ENCODE measurements around the gene GSE1. TPM values are rescaled to one million over a fixed set of nuclear protein-coding genes. Genes with fewer than 3 reads are reported as not detected.

The GSE1 gene
- total RNA-seq, 1 experiment from 2014 or later, result 90.2 TPM

GRCh38 chr16:85656351-85657266 lies 43.5 kb downstream of the GSE1 start:
- TF ChIP-seq ELF1 (IDR thresholded peaks at IDR 0.05; ENCODE audit: borderline replicate concordance, low read depth), result no peak
- no peak for TF ChIP-seq RAD21 (IDR thresholded peaks at IDR 0.05; ENCODE audit: low read depth)
- no peak for TF ChIP-seq CBX3 (IDR thresholded peaks at IDR 0.05; ENCODE audit: low read depth)
- TF ChIP-seq YY1 (IDR thresholded peaks at IDR 0.05; ENCODE audit: extremely low read depth, insufficient replicate concordance, low read depth, low read length), result no peak
- TF ChIP-seq CEBPB (IDR thresholded peaks at IDR 0.05; ENCODE audit: low read depth), result no peak
- no peak for TF ChIP-seq EZH2 (IDR thresholded peaks at IDR 0.05)
- TF ChIP-seq EZH2phosphoT487 (IDR thresholded peaks at IDR 0.05; ENCODE audit: borderline replicate concordance), result no peak
- TF ChIP-seq TCF7L2 (IDR thresholded peaks at IDR 0.05; ENCODE audit: borderline replicate concordance, extremely low read depth, insufficient read depth, insufficient read length), result no peak
- no peak for TF ChIP-seq ZNF274 (IDR thresholded peaks at IDR 0.05; ENCODE audit: low read depth, low read length)
- no peak for TF ChIP-seq REST (IDR thresholded peaks at IDR 0.05; ENCODE audit: low read depth)
- no peak for TF ChIP-seq POLR2AphosphoS5 (IDR thresholded peaks at IDR 0.05; ENCODE audit: low read depth, low read length)
- TF ChIP-seq SRF (IDR thresholded peaks at IDR 0.05; ENCODE audit: low read depth), result no peak
- no peak for TF ChIP-seq POLR2A (IDR thresholded peaks at IDR 0.05; ENCODE audit: borderline replicate concordance, extremely low read depth, insufficient read depth, insufficient read length)
- H3K4me2 ChIP-seq (ENCODE audit: low read length), result no peak overlapping the region
- no peak overlapping the region; the same call in 1 of the 2 replicates for H3K27ac ChIP-seq (ENCODE audit: low read depth, low read length)
- H3K4me3 ChIP-seq (replicated peaks in 1 of 2; ENCODE audit: low read depth in 1 of 2, low read length in 2 of 2), result no peak overlapping the region
- H3K9me2 ChIP-seq (ENCODE audit: insufficient read depth), result no peaks in the 10 kb centered on the region
- no peaks in the 10 kb centered on the region for H3K27me3 ChIP-seq (ENCODE audit: insufficient read depth, low read length)
- no peaks in the 10 kb centered on the region for H3K9me3 ChIP-seq (ENCODE audit: control insufficient read depth in 1 of 2, insufficient read depth in 1 of 2, low read depth in 1 of 2, low read length in 2 of 2)
- DNase-seq (ENCODE audit: low read depth, low spot score) (no peak), ATAC-seq (no peak)
- H4K20me1 ChIP-seq (ENCODE audit: insufficient read depth), result peaks cover 4% of the 10 kb centered on the region; the same call in 1 of the 2 replicates
- H2AFZ ChIP-seq (ENCODE audit: low read depth, low read length, poor library complexity, severe bottlenecking), result no peak overlapping the region
- peaks cover 34 to 50% of the 10 kb centered on the region in 2 experiments for H3K36me3 ChIP-seq (ENCODE audit: control insufficient read depth in 1 of 2, insufficient read depth in 2 of 2, low read length in 2 of 2)
- no TSS peak for BruUV-seq (replicated peaks)
- POLR2A ChIA-PET, result no interaction called here
- no peak overlapping the region for H3K9ac ChIP-seq (ENCODE audit: low read length)
- peaks cover 2 to 27% of the 10 kb centered on the region in 2 experiments; a peak in 3 of 4 replicates for H3K4me1 ChIP-seq (ENCODE audit: control insufficient read depth in 1 of 2, insufficient read depth in 2 of 2, low read length in 2 of 2)
- intact Hi-C loops (cut with micrococcal nuclease), result loop anchor here (5.0 kb wide), 1 partner anchor 61 kb away; no protein-coding TSS in a partner anchor
- CTCF ChIA-PET, result interaction anchor here (1.2 kb wide), 1 partner anchor 45 kb away, joined by 3 read pairs; no protein-coding TSS in a partner anchor
- RAD21 ChIA-PET (ENCODE audit: low non-redundant PET in 1 of 2, low total read pairs in 2 of 2, uncharacterized antibody in 2 of 2, unreplicated experiment in 2 of 2), result no interaction called here
- peaks cover 4% of the 10 kb centered on the region; the same call in 1 of the 2 replicates for H3K79me2 ChIP-seq (ENCODE audit: insufficient read depth, low read length)
